ENCODE measurements around the gene SPDYE16. TPM values are rescaled to one million over a fixed set of nuclear protein-coding genes. Genes with fewer than 3 reads are reported as not detected.
"Not testable (repeated sequence)": the region's sequence is repeated elsewhere in the genome, so short reads cannot be mapped to it uniquely, and the experiment has no call there.

Gene SPDYE16
- under 1 TPM in 2 of 3 donors, not detected in 1; 0.20 to 0.51 TPM for total RNA-seq
- long read RNA-seq, donor 1 = 0 reads
- long read RNA-seq, donor 2 = 0 reads

GRCh38 chr7:76543197-76543596 is at the start of gene SPDYE16:
SPDYE16 (minus strand) TSS chr7:76543297; CDS start chr7:76541459, 1,838 bp downstream.
- DNase-seq; H3K9me3 ChIP-seq; H3K4me1 ChIP-seq (ENCODE audit: low read depth); H3K4me3 ChIP-seq; H3K36me3 ChIP-seq (ENCODE audit: low read depth); intact Hi-C loops (cut with DNase I, micrococcal nuclease); ATAC-seq: not testable (repeated sequence)

GRCh38 chr7:76592694-76593093 is 49.6 kb upstream of the SPDYE16 start:
- DNase-seq = peak in 2 of 3 donors; percentile 39 to 62
- peaks cover 16% of the 10 kb centered on the region for H3K4me1 ChIP-seq (ENCODE audit: low read depth)
- H3K9me3 ChIP-seq; H3K36me3 ChIP-seq (ENCODE audit: low read depth); H3K4me3 ChIP-seq; intact Hi-C loops (cut with DNase I, micrococcal nuclease): not testable (repeated sequence)
- ATAC-seq = peak; percentile 79

- intact Hi-C loops (cut with DNase I, micrococcal nuclease); H3K36me3 ChIP-seq (ENCODE audit: low read depth); H3K4me3 ChIP-seq; H3K9me3 ChIP-seq: not testable (repeated sequence)
- peaks cover 16% of the 10 kb centered on the region for H3K4me1 ChIP-seq (ENCODE audit: low read depth)
- DNase-seq (peak; percentile 61 to 79 (median 73)), ATAC-seq (peak; percentile 67)
Observed at GRCh38 chr7:76591602-76592304, 48.7 kb upstream of the SPDYE16 start.

- peaks cover 16% of the 10 kb centered on the region for H3K4me1 ChIP-seq (ENCODE audit: low read depth)
- H3K36me3 ChIP-seq (ENCODE audit: low read depth); H3K9me3 ChIP-seq; ATAC-seq; H3K4me3 ChIP-seq; intact Hi-C loops (cut with DNase I, micrococcal nuclease): not testable (repeated sequence)
- DNase-seq = peak in 1 of 3 donors; percentile 32
Observed at GRCh38 chr7:76591033-76591432, 47.9 kb upstream of the SPDYE16 start.

- DNase-seq; H3K9me3 ChIP-seq; H3K4me3 ChIP-seq; intact Hi-C loops (cut with DNase I, micrococcal nuclease); H3K36me3 ChIP-seq (ENCODE audit: low read depth): not testable (repeated sequence)
- peak; percentile 61 for ATAC-seq
- peaks cover 22% of the 10 kb centered on the region for H3K4me1 ChIP-seq (ENCODE audit: low read depth)
Observed at GRCh38 chr7:76588586-76588985, 45.5 kb upstream of the SPDYE16 start.

- ATAC-seq = not testable (repeated sequence)
Observed at GRCh38 chr7:76586585-76587315, 43.7 kb upstream of the SPDYE16 start.

GRCh38 chr7:76583636-76584281 is 40.7 kb upstream of the SPDYE16 start:
- ATAC-seq = peak; percentile 6
- peaks cover 20% of the 10 kb centered on the region for H3K4me1 ChIP-seq (ENCODE audit: low read depth)
- H3K36me3 ChIP-seq (ENCODE audit: low read depth); DNase-seq; intact Hi-C loops (cut with DNase I, micrococcal nuclease); H3K9me3 ChIP-seq; H3K4me3 ChIP-seq: not testable (repeated sequence)

More at GRCh38 chr7:76586585-76587315, 43.7 kb upstream of the SPDYE16 start:
- intact Hi-C loops (cut with DNase I, micrococcal nuclease); H3K36me3 ChIP-seq (ENCODE audit: low read depth); H3K9me3 ChIP-seq; DNase-seq; H3K4me3 ChIP-seq: not testable (repeated sequence)
- H3K4me1 ChIP-seq (ENCODE audit: low read depth) = peaks cover 24% of the 10 kb centered on the region

GRCh38 chr7:76582848-76583631 is 39.9 kb upstream of the SPDYE16 start:
- H3K36me3 ChIP-seq (ENCODE audit: low read depth); H3K4me3 ChIP-seq; intact Hi-C loops (cut with DNase I, micrococcal nuclease); H3K9me3 ChIP-seq: not testable (repeated sequence)
- peaks cover 16% of the 10 kb centered on the region for H3K4me1 ChIP-seq (ENCODE audit: low read depth)
- peak; percentile 59 to 87 (median 64) for DNase-seq
- ATAC-seq = peak; percentile 99

- DNase-seq; H3K4me3 ChIP-seq; H3K9me3 ChIP-seq; H3K36me3 ChIP-seq (ENCODE audit: low read depth); H3K4me1 ChIP-seq (ENCODE audit: low read depth); intact Hi-C loops (cut with DNase I, micrococcal nuclease): not testable (repeated sequence)
- ATAC-seq = peak; percentile 52
Observed at GRCh38 chr7:76575919-76576655, 33.0 kb upstream of the SPDYE16 start.

GRCh38 chr7:76575431-76575830 is 32.3 kb upstream of the SPDYE16 start:
- DNase-seq; ATAC-seq; intact Hi-C loops (cut with DNase I, micrococcal nuclease); H3K4me3 ChIP-seq; H3K9me3 ChIP-seq; H3K4me1 ChIP-seq (ENCODE audit: low read depth); H3K36me3 ChIP-seq (ENCODE audit: low read depth): not testable (repeated sequence)

GRCh38 chr7:76572296-76572695 is 29.2 kb upstream of the SPDYE16 start:
- H3K9me3 ChIP-seq; DNase-seq; H3K4me3 ChIP-seq; ATAC-seq; H3K36me3 ChIP-seq (ENCODE audit: low read depth); intact Hi-C loops (cut with DNase I, micrococcal nuclease): not testable (repeated sequence)
- H3K4me1 ChIP-seq (ENCODE audit: low read depth) = peaks cover 15% of the 10 kb centered on the region

- H3K4me3 ChIP-seq; H3K36me3 ChIP-seq (ENCODE audit: low read depth); H3K9me3 ChIP-seq; intact Hi-C loops (cut with DNase I, micrococcal nuclease): not testable (repeated sequence)
- ATAC-seq (peak; percentile 97), DNase-seq (peak; percentile 46 to 64 (median 51))
- peaks cover 15% of the 10 kb centered on the region for H3K4me1 ChIP-seq (ENCODE audit: low read depth)
Observed at GRCh38 chr7:76570324-76570775, 27.3 kb upstream of the SPDYE16 start.

- H3K4me3 ChIP-seq; intact Hi-C loops (cut with DNase I, micrococcal nuclease); H3K36me3 ChIP-seq (ENCODE audit: low read depth); DNase-seq; H3K9me3 ChIP-seq: not testable (repeated sequence)
- H3K4me1 ChIP-seq (ENCODE audit: low read depth) = peaks cover 15% of the 10 kb centered on the region
- peak; percentile 61 for ATAC-seq
Observed at GRCh38 chr7:76568742-76569141, 25.6 kb upstream of the SPDYE16 start.

Data from mucosa of descending colon (tissue), 3 donors.